Lung (tissue), 12 donors: ENCODE results near the gene RIC1. TPM values are rescaled to one million over a fixed set of nuclear protein-coding genes. Genes with fewer than 3 reads are reported as not detected.

Experiments used
- ATAC-seq: fragments of 200-7000 bp; cut with Tn5 transposase; one replicate; pipeline ENCODE4 v1.9.1; 2020; ENCODE audit warnings: moderate number of reproducible peaks; ENCODE audit not compliant: insufficient read depth, low FRiP score
- DNase-seq, 3 donors: peaks; one replicate each; pipeline ENCODE4 v3.0.0-alpha.2; 2013 to 2017
- H3K27ac ChIP-seq, 2 donors: one replicate each; pipeline ENCODE4 v1.5.1; 2013; ENCODE audit warnings: mild to moderate bottlenecking in 2 of 2, moderate library complexity in 2 of 2, control low read depth in 1 of 2, inconsistent platforms in 1 of 2, low read depth in 1 of 2, low read length in 1 of 2
- H3K27me3 ChIP-seq, 3 donors: one replicate each; pipeline ENCODE4 v1.5.1; 2013; ENCODE audit warnings: low read length in 2 of 3; ENCODE audit not compliant: control insufficient read depth in 3 of 3, insufficient read depth in 3 of 3
- H3K36me3 ChIP-seq, 4 donors: one replicate each; pipeline ENCODE4 v1.5.1; 2013; ENCODE audit warnings: low read length in 4 of 4, mild to moderate bottlenecking in 1 of 4, moderate library complexity in 1 of 4; ENCODE audit not compliant: control insufficient read depth in 4 of 4, insufficient read depth in 4 of 4
- H3K4me1 ChIP-seq, 5 donors: one replicate each; pipeline ENCODE4 v1.5.1; 2013; ENCODE audit warnings: low read length in 5 of 5, mild to moderate bottlenecking in 2 of 5, moderate library complexity in 1 of 5; ENCODE audit not compliant: control insufficient read depth in 5 of 5, insufficient read depth in 5 of 5
- H3K4me3 ChIP-seq: one replicate; pipeline ENCODE4 v1.5.1; 2013; ENCODE audit warnings: mild to moderate bottlenecking, control low read depth, moderate library complexity
- H3K9ac ChIP-seq, 2 donors: one replicate each; pipeline ENCODE4 v1.5.1; 2013; ENCODE audit warnings: low read length in 2 of 2, control low read depth in 1 of 2; ENCODE audit not compliant: insufficient read depth in 1 of 2
- H3K9me3 ChIP-seq, 4 donors: one replicate each; pipeline ENCODE4 v1.5.1; 2013; ENCODE audit warnings: low read length in 3 of 4, mild to moderate bottlenecking in 1 of 4, moderate library complexity in 1 of 4; ENCODE audit not compliant: control insufficient read depth in 4 of 4, insufficient read depth in 3 of 4
- WGBS, 2 donors: extraction: QIAGEN DNeasy Blood & Tissue Kit; methylation state at CpG; one replicate each; pipeline ENCODE4 v1.1.7; 2013; 5-methylcytosine and 5-hydroxymethylcytosine counted together
- polyA plus RNA-seq, 2 donors: library from polyadenylated mRNA; stranded (reverse); fragments of 200-250 nt; gene quantifications; one replicate each; pipeline ENCODE4 v1.2.1, GENCODE V29; 2013
- total RNA-seq, 2 donors: library from RNA; depleted of rRNA in 1 of 2; stranded (reverse); fragments of >200 nt in 1 of 2; gene quantifications; one replicate each; pipeline ENCODE4 v1.2.1, GENCODE V29; 2014 to 2021
- TF ChIP-seq, protein P1 (sequence below): IDR thresholded peaks from 2 replicates; pipeline ENCODE4 v1.5.1; 2012; ENCODE audit warnings: mild to moderate bottlenecking; ENCODE audit errors: control extremely low read depth, extremely low read depth
- donor health status: control.
- donor health status: control.
- donor health status: Bipolar disorder and iron deficiency.
- donor health status: healthy.
- donor health status: DM: yes; HTN: yes; CAD: no.

Gene RIC1
- total and polyA plus RNA-seq, 4 donors, result 3.5 to 46.0 (median 14.4) TPM

DNA sequence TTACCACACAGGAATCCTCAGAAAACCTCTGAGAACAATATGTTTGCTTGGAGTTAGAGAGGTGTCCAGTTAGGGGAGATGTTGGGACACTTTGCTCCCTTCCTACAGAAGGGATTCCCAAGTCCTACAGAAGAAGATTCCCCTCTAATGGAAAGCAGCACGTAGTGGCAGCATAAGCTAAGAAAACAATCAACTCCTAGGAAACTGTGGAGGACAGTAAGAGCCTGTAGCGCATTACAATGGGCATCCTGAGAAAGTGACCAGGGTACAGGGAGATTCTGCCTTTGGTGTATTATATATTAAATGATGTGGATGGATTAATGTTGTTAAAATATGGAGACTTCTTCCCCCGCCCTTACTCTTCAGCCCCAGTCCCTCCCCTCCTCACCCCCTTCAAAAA, 13.9 kb upstream of the RIC1 start:
- no peak for ATAC-seq
- Histone ChIP-seq H3K9ac (no peak overlapping the region), H3K4me1 (peaks cover 0 to 2% (median 0%) of the 10 kb centered on the region in 5 donors), H3K4me3 (no peak overlapping the region), H3K36me3 (no peaks in the 10 kb centered on the region), H3K27ac (no peak overlapping the region), H3K9me3 (no peaks in the 10 kb centered on the region), H3K27me3 (no peaks in the 10 kb centered on the region)
- DNase-seq, result no peak
- WGBS, 2 donors, result 92% methylated on average over 3 of the region's 3 CpGs
- TF ChIP-seq, protein P1, sequence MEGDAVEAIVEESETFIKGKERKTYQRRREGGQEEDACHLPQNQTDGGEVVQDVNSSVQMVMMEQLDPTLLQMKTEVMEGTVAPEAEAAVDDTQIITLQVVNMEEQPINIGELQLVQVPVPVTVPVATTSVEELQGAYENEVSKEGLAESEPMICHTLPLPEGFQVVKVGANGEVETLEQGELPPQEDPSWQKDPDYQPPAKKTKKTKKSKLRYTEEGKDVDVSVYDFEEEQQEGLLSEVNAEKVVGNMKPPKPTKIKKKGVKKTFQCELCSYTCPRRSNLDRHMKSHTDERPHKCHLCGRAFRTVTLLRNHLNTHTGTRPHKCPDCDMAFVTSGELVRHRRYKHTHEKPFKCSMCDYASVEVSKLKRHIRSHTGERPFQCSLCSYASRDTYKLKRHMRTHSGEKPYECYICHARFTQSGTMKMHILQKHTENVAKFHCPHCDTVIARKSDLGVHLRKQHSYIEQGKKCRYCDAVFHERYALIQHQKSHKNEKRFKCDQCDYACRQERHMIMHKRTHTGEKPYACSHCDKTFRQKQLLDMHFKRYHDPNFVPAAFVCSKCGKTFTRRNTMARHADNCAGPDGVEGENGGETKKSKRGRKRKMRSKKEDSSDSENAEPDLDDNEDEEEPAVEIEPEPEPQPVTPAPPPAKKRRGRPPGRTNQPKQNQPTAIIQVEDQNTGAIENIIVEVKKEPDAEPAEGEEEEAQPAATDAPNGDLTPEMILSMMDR, result no peak

DNA sequence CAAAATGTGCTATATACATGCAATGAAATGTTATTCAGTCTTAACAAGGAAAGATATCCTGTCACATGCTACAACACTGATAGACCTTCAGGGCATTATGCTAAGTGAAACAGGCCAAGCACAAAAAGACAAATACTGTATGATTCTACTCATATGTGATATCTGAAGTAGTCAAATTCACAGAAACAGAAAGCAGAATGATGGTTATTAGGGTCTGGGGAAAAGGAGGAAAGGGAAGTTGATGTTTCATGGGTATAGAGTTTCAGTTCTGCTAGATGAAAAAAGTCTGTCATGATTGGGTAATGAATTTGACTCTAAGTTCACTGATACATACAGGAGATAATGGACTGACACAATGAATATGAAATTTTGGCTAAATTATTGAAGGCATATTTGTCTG, 11.2 kb upstream of the RIC1 start:
- no peak overlapping the region for H3K27ac ChIP-seq
- ATAC-seq (no peak), DNase-seq (no peak)
- peaks cover 0 to 5% (median 0%) of the 10 kb centered on the region in 5 donors for H3K4me1 ChIP-seq
- TF ChIP-seq, protein P1, result no peak
- no peak overlapping the region for H3K9ac ChIP-seq
- H3K27me3 ChIP-seq, result no peaks in the 10 kb centered on the region
- no peak overlapping the region for H3K4me3 ChIP-seq
- no peaks in the 10 kb centered on the region for H3K36me3 ChIP-seq
- H3K9me3 ChIP-seq, result no peaks in the 10 kb centered on the region

DNA sequence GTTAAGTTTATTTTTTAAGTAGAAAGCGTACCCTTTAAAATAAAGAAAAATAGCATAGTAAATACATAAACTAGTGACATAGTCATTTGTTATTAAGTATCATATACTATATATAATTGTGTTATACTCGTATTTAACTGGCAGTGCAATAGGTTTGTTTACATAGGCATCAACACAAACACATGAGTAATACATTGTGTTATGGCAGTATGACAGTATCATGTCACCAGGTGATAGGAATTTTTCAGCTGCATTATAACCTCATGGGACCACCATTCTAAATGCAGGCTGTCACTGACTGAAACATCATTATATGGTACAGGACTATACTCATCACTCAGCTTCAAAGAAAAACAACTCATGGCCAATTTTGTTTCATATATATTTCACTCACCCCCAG, 8.4 kb upstream of the RIC1 start:
- Histone ChIP-seq H3K9ac (no peak overlapping the region), H3K36me3 (no peaks in the 10 kb centered on the region), H3K4me3 (no peak overlapping the region), H3K9me3 (no peaks in the 10 kb centered on the region), H3K27me3 (no peaks in the 10 kb centered on the region), H3K4me1 (peaks cover 0 to 8% (median 2%) of the 10 kb centered on the region in 5 donors), H3K27ac (no peak overlapping the region)
- DNase-seq (no peak), ATAC-seq (no peak)
- TF ChIP-seq, protein P1, result no peak
- WGBS, 2 donors, result 87 to 92% methylated on average over 2 of the region's 2 CpGs

DNA sequence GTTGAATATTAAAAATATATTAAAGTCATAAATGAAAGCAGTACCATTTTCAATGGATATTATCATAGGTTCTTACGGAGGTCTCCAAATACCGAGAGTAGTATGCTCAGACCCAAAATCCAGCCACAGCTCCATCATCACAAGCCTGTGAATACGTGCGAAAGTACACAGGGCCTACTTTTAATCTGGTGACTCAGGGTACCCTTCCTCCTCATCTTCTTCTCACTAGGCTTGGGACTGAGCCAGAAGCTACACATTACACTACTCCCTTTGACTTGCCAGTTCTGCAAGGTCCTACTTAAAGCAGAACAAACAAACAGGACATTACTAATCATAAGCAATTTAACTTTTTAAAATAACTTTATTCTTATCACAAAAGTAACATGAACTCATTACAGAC, 7.6 kb upstream of the RIC1 start:
- Histone ChIP-seq H3K9me3 (no peaks in the 10 kb centered on the region), H3K36me3 (no peaks in the 10 kb centered on the region), H3K4me3 (no peak overlapping the region), H3K27ac (no peak overlapping the region), H3K27me3 (no peaks in the 10 kb centered on the region), H3K9ac (no peak overlapping the region), H3K4me1 (peaks cover 0 to 8% (median 2%) of the 10 kb centered on the region in 5 donors)
- no peak for ATAC-seq
- WGBS, 2 donors, result 90 to 94% methylated on average over 4 of the region's 4 CpGs
- no peak for DNase-seq
- TF ChIP-seq, protein P1, result no peak
